HL-60 (cell line): Measurements from ENCODE around the gene TNPO1.

Source experiments
- POLR2AphosphoS5 ChIP-seq: IDR thresholded peaks from 2 replicates; pipeline ENCODE4 v1.6.1; 2012; ENCODE audit warnings: low read depth
- TF ChIP-seq, protein P1 (sequence below): IDR thresholded peaks from one replicate; pipeline ENCODE4 v1.5.1; 2011; ENCODE audit warnings: low read length, control low read depth, inconsistent platforms; ENCODE audit not compliant: insufficient read depth
- TF ChIP-seq, protein P2 (sequence below): IDR thresholded peaks from 2 replicates; pipeline ENCODE4 v1.6.1; 2012; ENCODE audit warnings: low read depth; ENCODE audit not compliant: insufficient replicate concordance

DNA sequence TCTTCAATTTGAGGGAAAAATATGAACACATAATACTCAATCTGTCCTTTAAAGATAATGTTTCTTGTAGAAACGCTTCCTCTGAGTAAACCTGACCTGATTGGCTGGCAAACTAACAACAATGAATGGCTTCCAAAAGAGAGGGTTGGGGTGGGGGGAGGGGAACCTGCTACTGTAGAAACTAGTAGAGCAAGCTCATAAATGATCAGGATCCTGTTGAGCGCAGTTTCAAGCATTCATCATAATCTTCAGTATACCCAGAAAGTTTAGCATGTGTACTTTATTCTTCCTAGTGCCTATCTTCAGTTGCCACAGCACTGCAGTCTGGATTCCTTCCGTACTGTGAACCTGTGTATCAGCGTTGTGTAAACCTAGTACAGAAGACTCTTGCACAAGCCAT is 76.4 kb downstream of the TNPO1 start:
- TF ChIP-seq, protein P1, sequence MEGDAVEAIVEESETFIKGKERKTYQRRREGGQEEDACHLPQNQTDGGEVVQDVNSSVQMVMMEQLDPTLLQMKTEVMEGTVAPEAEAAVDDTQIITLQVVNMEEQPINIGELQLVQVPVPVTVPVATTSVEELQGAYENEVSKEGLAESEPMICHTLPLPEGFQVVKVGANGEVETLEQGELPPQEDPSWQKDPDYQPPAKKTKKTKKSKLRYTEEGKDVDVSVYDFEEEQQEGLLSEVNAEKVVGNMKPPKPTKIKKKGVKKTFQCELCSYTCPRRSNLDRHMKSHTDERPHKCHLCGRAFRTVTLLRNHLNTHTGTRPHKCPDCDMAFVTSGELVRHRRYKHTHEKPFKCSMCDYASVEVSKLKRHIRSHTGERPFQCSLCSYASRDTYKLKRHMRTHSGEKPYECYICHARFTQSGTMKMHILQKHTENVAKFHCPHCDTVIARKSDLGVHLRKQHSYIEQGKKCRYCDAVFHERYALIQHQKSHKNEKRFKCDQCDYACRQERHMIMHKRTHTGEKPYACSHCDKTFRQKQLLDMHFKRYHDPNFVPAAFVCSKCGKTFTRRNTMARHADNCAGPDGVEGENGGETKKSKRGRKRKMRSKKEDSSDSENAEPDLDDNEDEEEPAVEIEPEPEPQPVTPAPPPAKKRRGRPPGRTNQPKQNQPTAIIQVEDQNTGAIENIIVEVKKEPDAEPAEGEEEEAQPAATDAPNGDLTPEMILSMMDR, result no peak
- no peak for TF ChIP-seq POLR2AphosphoS5
- TF ChIP-seq, protein P2, sequence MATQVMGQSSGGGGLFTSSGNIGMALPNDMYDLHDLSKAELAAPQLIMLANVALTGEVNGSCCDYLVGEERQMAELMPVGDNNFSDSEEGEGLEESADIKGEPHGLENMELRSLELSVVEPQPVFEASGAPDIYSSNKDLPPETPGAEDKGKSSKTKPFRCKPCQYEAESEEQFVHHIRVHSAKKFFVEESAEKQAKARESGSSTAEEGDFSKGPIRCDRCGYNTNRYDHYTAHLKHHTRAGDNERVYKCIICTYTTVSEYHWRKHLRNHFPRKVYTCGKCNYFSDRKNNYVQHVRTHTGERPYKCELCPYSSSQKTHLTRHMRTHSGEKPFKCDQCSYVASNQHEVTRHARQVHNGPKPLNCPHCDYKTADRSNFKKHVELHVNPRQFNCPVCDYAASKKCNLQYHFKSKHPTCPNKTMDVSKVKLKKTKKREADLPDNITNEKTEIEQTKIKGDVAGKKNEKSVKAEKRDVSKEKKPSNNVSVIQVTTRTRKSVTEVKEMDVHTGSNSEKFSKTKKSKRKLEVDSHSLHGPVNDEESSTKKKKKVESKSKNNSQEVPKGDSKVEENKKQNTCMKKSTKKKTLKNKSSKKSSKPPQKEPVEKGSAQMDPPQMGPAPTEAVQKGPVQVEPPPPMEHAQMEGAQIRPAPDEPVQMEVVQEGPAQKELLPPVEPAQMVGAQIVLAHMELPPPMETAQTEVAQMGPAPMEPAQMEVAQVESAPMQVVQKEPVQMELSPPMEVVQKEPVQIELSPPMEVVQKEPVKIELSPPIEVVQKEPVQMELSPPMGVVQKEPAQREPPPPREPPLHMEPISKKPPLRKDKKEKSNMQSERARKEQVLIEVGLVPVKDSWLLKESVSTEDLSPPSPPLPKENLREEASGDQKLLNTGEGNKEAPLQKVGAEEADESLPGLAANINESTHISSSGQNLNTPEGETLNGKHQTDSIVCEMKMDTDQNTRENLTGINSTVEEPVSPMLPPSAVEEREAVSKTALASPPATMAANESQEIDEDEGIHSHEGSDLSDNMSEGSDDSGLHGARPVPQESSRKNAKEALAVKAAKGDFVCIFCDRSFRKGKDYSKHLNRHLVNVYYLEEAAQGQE, result no peak
